Liver (tissue), 3 donors: ENCODE results near the gene MAPK1IP1L.

Source experiments
- EGR1 ChIP-seq, 2 donors: IDR thresholded peaks; 2 replicates each; pipeline ENCODE4 v1.6.1; 2016 to 2018; ENCODE audit warnings: antibody characterized with exemption in 2 of 2, low read depth in 2 of 2
- YY1 ChIP-seq: IDR thresholded peaks from 2 replicates; pipeline ENCODE4 v1.6.1; 2016; ENCODE audit warnings: antibody characterized with exemption, mild to moderate bottlenecking
- TF ChIP-seq, protein P1 (sequence below): fragments of 150-350 bp; IDR thresholded peaks from 2 replicates; pipeline ENCODE4 v1.5.1; 2017; ENCODE audit warnings: improper control_type of control experiment, low read depth, low read length; ENCODE audit not compliant: missing input control
- donor health status: healthy.
- donor health status: healthy.

DNA sequence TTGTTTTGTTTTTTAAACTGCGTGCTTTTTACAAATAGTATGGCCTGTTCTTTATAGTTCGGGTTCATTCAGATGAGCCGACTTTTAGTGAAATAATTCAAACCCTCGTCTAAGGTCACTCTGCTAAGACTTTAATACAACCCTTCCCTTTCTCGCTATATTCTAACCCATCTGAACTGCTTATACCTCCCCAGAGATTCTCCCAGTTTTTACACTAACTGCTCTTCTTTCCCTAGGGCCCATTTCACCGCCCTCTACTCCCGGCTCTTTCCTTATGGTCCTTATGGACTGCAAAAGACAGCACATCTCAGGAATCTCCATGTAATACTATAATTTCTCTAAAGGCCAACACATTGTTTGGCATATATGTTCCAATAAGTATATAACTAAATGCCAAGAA is 2.1 kb downstream of the MAPK1IP1L start:
- TF ChIP-seq, protein P1, sequence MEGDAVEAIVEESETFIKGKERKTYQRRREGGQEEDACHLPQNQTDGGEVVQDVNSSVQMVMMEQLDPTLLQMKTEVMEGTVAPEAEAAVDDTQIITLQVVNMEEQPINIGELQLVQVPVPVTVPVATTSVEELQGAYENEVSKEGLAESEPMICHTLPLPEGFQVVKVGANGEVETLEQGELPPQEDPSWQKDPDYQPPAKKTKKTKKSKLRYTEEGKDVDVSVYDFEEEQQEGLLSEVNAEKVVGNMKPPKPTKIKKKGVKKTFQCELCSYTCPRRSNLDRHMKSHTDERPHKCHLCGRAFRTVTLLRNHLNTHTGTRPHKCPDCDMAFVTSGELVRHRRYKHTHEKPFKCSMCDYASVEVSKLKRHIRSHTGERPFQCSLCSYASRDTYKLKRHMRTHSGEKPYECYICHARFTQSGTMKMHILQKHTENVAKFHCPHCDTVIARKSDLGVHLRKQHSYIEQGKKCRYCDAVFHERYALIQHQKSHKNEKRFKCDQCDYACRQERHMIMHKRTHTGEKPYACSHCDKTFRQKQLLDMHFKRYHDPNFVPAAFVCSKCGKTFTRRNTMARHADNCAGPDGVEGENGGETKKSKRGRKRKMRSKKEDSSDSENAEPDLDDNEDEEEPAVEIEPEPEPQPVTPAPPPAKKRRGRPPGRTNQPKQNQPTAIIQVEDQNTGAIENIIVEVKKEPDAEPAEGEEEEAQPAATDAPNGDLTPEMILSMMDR, result no peak
- no peak for TF ChIP-seq YY1
- no peak for TF ChIP-seq EGR1 (IDR thresholded peaks at IDR 0.05; ENCODE audit: low read depth in 2 of 2)
